ENCODE data around the gene RBBP9. TPM values are rescaled to one million over a fixed set of nuclear protein-coding genes. Genes with fewer than 3 reads are reported as not detected.

Gene RBBP9
- total RNA-seq, 4 donors from 2014 or later: 11.3 to 16.3 (median 12.6) TPM

GRCh38 chr20:18515973-18516372, 18.9 kb upstream of the RBBP9 start:
- TF ChIP-seq CTCF (IDR thresholded peaks at IDR 0.05; ENCODE audit: low read depth): no peak

- TF ChIP-seq CTCF (IDR thresholded peaks at IDR 0.05; ENCODE audit: low read depth): no peak
Observed at GRCh38 chr20:18514127-18514526, 17.1 kb upstream of the RBBP9 start.

- TF ChIP-seq CTCF (IDR thresholded peaks at IDR 0.05; ENCODE audit: low read depth): no peak
Observed at GRCh38 chr20:18513208-18513607, 16.2 kb upstream of the RBBP9 start.

GRCh38 chr20:18511571-18511970, 14.5 kb upstream of the RBBP9 start:
- no peak for TF ChIP-seq CTCF (IDR thresholded peaks at IDR 0.05; ENCODE audit: low read depth)

GRCh38 chr20:18507218-18508191, 10.5 kb upstream of the RBBP9 start, which contains the start of gene SEC23B:
SEC23B (plus strand) TSS chr20:18507940; CDS start chr20:18510836, 2,896 bp downstream.
- TF ChIP-seq CTCF (IDR thresholded peaks at IDR 0.05; ENCODE audit: low read depth): no peak

DNA sequence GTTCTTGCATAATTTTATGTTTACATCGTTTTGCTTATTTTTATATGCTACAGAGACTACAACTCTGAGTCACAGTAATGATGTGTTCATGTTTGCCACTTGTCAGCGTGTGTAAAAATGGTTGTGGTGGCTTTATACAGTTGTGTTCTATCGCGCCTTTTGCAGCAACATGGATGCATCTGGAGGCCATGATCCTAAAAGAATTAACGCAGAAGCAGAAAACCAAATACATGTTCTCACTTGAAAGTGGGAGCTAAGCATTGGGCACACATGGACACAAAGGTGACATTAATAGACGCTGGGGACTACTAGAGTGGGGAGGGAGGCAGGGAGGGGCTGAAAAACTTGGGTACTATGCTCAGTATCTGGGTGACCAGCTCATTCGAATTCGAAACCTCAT, 9.7 kb upstream of the RBBP9 start:
- no peak for TF ChIP-seq CTCF (IDR thresholded peaks at IDR 0.05; ENCODE audit: low read depth)

GRCh38 chr20:18504479-18505060, 7.5 kb upstream of the RBBP9 start:
- no peak for TF ChIP-seq CTCF (IDR thresholded peaks at IDR 0.05; ENCODE audit: low read depth)
